B cell (primary cell): ENCODE measurements around the gene NUMBL.

ENCODE experiments used
- CTCF ChIP-seq: fragments of 200-600 bp; IDR thresholded peaks from one replicate; pipeline ENCODE4 v1.8.0; 2022; ENCODE audit warnings: antibody characterized with exemption, mild to moderate bottlenecking
- EZH2 ChIP-seq: IDR thresholded peaks from 2 replicates; pipeline ENCODE4 v1.6.1; 2012; ENCODE audit warnings: borderline replicate concordance, low read depth, mild to moderate bottlenecking, moderate library complexity, low read length; ENCODE audit not compliant: insufficient read depth, poor library complexity, severe bottlenecking

- TF ChIP-seq CTCF: no peak
- TF ChIP-seq EZH2: no peak
These were observed 59.8 kb downstream of the NUMBL start for GRCh38 chr19:40630571-40631160.
